Measurements from ENCODE around the gene BRCA1.
"Not testable (repeated sequence)": the region's sequence is repeated elsewhere in the genome, so short reads cannot be mapped to it uniquely, and the experiment has no call there.

Gene BRCA1

DNA sequence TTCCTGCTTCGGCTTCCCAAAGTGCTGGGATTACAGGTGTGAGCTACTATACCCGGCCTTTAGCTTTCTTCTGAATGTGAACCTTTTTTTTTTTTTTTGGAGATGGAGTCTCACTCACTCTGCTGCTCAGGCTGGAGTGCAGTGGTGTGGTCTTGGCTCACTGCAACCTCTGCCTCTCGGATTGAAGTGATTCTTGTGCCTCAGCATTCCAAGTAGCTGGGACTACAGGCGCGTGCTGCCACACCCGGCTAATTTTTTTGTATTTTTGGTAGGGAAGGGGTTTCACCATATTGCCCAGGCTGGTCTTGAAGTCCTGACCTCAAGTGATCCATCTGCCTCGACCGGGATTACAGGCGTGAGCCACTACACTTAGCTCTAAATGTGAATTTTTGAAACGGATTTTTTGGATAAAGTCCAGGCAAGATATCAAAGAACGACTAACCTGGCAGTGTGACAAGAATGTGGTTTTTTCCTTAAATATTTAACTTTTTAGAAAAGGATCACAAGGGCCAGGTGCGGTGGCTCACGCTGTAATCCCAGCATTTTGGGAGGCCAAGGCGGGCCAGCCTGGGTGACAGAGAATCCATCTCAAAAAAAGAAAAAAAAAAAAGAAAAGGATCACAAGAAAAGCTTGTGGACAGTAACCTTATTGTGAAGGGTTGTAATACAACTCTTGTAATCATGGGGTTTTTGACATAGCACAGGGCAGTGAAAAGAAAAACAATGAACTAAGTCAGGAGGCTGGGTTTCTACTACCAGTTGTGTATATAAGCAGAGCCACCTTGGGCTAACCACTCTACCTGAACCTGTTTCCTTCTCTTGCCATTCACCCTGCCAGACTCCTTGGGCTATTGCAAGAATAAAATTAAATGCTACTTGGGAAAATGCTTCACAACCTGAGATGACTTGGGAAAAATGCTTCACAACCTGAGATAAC lies 6.2 kb downstream of the BRCA1 start:
- no peaks in the 10 kb centered on the region for H3K27me3 ChIP-seq (ENCODE audit: low read depth)
- in situ Hi-C loops (cut with MboI; ENCODE audit: low sequenced_read_pairs) = no loop called here
- peaks cover 41% of the 10 kb centered on the region for H3K36me3 ChIP-seq (replicated peaks)
- H3K9me3 ChIP-seq = no peaks in the 10 kb centered on the region
- peaks cover 2% of the 10 kb centered on the region for H3K4me1 ChIP-seq
- no peak overlapping the region for H3K4me3 ChIP-seq
- DNase-seq (ENCODE audit: low spot score in 2 of 2) = no peak

DNA sequence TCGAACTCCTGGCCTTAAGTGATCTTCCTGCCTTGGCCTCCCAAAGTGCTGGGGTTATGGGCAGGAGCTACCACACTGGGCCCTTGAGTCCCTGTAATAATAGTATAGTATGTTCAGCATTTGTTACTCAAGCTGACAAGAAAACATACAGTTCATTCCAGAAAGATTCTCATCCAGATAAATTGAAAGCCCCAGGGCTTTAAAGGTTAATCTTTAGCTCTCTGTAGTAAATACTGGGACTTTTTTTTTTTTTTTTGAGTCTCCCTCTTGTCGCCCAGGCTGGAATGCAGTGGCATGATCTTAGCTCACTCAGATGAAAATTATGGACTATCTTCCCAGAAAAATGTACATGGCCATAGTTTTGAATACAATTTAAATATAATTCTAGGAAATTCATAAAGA lies 11.0 kb downstream of the BRCA1 start:
- H3K4me3 ChIP-seq = no peak overlapping the region
- no peaks in the 10 kb centered on the region for H3K9me3 ChIP-seq
- no peaks in the 10 kb centered on the region for H3K27me3 ChIP-seq (ENCODE audit: low read depth)
- no peak for DNase-seq (ENCODE audit: low spot score in 2 of 2)
- H3K4me1 ChIP-seq = no peaks in the 10 kb centered on the region
- in situ Hi-C loops (cut with MboI; ENCODE audit: low sequenced_read_pairs) = no loop called here
- H3K36me3 ChIP-seq (replicated peaks) = peaks cover 39% of the 10 kb centered on the region

DNA sequence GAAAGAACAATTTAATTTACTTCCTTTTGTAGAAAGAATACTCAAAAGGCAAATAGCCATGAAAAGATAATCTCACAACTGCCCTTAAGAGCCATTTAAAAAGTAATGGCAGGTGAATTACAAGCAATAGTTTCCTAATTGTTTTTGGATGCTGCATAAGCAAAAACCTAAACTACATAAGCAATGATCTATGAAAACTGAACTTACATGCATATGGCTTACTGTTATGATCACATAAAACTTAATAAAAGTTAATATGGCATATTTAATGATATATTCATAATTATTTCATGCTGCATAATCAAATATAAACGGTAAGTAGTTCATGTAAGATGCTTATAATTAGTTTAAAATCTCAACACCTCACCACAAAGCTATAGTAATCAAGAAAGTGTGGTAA lies 18.6 kb downstream of the BRCA1 start:
- in situ Hi-C loops (cut with MboI; ENCODE audit: low sequenced_read_pairs) = no loop called here
- no peak overlapping the region for H3K4me3 ChIP-seq

DNA sequence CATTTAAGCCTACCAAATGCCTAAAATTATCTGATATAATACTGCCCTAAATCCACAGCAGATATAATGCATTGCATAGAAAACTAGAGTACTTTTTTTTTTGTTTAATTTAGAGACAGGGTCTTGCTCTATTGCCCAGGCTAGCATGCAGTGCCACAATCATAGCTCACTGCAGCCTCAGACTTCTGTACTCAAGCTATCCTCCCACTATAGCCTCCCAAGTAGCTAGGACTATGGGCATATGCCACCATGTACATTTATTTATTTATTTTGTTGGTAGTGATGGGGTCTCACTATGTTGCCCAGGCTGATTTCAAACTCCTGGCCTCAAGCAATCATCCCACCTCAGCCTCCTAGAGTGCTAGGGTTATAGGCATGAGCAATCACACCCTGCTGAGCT lies 20.0 kb downstream of the BRCA1 start:
- H3K4me1 ChIP-seq = no peaks in the 10 kb centered on the region
- peaks cover 49% of the 10 kb centered on the region for H3K36me3 ChIP-seq (replicated peaks)
- no peaks in the 10 kb centered on the region for H3K27me3 ChIP-seq (ENCODE audit: low read depth)
- no peak for DNase-seq (ENCODE audit: low spot score in 2 of 2)
- H3K4me3 ChIP-seq = no peak overlapping the region
- H3K9me3 ChIP-seq = no peaks in the 10 kb centered on the region
- in situ Hi-C loops (cut with MboI; ENCODE audit: low sequenced_read_pairs) = no loop called here

More for the DNA sequence above, 18.6 kb downstream of the BRCA1 start:
- Histone ChIP-seq H3K9me3 (no peaks in the 10 kb centered on the region), H3K36me3 (replicated peaks) (peaks cover 46% of the 10 kb centered on the region), H3K4me1 (no peaks in the 10 kb centered on the region), H3K27me3 (ENCODE audit: low read depth) (no peaks in the 10 kb centered on the region)
- no peak for DNase-seq (ENCODE audit: low spot score in 2 of 2)

DNA sequence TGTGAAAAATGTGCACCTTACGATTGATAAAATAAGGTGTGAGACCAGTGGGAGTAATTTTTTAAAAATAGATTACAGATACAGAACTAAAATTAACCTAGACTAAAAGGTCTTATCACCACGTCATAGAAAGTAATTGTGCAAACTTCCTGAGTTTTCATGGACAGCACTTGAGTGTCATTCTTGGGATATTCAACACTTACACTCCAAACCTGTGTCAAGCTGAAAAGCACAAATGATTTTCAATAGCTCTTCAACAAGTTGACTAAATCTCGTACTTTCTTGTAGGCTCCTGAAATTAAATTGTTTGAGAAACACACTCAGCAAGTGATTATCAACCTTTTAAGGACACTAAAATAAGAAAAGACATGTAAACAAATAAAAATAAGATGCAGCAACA lies 20.5 kb downstream of the BRCA1 start:
- H3K4me3 ChIP-seq = no peak overlapping the region
- H3K36me3 ChIP-seq (replicated peaks) = peaks cover 53% of the 10 kb centered on the region
- in situ Hi-C loops (cut with MboI; ENCODE audit: low sequenced_read_pairs) = no loop called here
- no peaks in the 10 kb centered on the region for H3K27me3 ChIP-seq (ENCODE audit: low read depth)
- no peaks in the 10 kb centered on the region for H3K4me1 ChIP-seq
- no peak for DNase-seq (ENCODE audit: low spot score in 2 of 2)
- no peaks in the 10 kb centered on the region for H3K9me3 ChIP-seq

DNA sequence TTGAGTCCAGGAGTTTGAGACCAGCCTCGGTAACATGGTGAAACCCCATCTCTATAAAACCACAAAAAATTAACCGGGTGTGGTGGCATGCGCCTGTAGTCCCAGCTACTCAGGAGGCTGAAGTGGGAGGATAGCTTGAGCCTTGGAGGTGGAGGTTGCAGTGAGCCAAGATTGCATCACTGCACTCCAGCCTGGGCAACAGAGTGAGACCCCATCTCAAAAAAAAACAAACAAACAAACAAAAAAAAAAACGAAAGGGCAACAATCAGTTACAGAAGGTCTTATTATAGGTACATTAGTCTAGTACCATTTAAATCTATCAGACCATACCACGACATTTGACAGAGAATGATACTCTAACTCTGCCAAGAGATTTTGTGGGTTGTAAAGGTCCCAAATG lies 29.8 kb downstream of the BRCA1 start:
- H3K27me3 ChIP-seq (ENCODE audit: low read depth); H3K9me3 ChIP-seq; in situ Hi-C loops (cut with MboI; ENCODE audit: low sequenced_read_pairs); H3K4me3 ChIP-seq; DNase-seq (ENCODE audit: low spot score in 2 of 2); H3K4me1 ChIP-seq: not testable (repeated sequence)
- peaks cover 73% of the 10 kb centered on the region for H3K36me3 ChIP-seq (replicated peaks)

DNA sequence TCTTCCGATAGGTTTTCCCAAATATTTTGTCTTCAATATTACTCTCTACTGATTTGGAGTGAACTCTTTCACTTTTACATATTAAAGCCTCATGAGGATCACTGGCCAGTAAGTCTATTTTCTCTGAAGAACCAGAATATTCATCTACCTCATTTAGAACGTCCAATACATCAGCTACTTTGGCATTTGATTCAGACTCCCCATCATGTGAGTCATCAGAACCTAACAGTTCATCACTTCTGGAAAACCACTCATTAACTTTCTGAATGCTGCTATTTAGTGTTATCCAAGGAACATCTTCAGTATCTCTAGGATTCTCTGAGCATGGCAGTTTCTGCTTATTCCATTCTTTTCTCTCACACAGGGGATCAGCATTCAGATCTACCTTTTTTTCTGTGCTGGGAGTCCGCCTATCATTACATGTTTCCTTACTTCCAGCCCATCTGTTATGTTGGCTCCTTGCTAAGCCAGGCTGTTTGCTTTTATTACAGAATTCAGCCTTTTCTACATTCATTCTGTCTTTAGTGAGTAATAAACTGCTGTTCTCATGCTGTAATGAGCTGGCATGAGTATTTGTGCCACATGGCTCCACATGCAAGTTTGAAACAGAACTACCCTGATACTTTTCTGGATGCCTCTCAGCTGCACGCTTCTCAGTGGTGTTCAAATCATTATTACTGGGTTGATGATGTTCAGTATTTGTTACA lies 30.9 kb downstream of the BRCA1 start:
- no peaks in the 10 kb centered on the region for H3K4me1 ChIP-seq
- no peaks in the 10 kb centered on the region for H3K27me3 ChIP-seq (ENCODE audit: low read depth)
- peaks cover 73% of the 10 kb centered on the region for H3K36me3 ChIP-seq (replicated peaks)
- no peaks in the 10 kb centered on the region for H3K9me3 ChIP-seq
- in situ Hi-C loops (cut with MboI; ENCODE audit: low sequenced_read_pairs) = no loop called here
- H3K4me3 ChIP-seq = no peak overlapping the region
- no peak for DNase-seq (ENCODE audit: low spot score in 2 of 2)

DNA sequence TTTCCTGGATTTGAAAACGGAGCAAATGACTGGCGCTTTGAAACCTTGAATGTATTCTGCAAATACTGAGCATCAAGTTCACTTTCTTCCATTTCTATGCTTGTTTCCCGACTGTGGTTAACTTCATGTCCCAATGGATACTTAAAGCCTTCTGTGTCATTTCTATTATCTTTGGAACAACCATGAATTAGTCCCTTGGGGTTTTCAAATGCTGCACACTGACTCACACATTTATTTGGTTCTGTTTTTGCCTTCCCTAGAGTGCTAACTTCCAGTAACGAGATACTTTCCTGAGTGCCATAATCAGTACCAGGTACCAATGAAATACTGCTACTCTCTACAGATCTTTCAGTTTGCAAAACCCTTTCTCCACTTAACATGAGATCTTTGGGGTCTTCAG lies 32.3 kb downstream of the BRCA1 start:
- Histone ChIP-seq H3K4me1 (no peaks in the 10 kb centered on the region), H3K36me3 (replicated peaks) (peaks cover 79% of the 10 kb centered on the region), H3K4me3 (no peak overlapping the region), H3K27me3 (ENCODE audit: low read depth) (no peaks in the 10 kb centered on the region), H3K9me3 (no peaks in the 10 kb centered on the region)
- in situ Hi-C loops (cut with MboI; ENCODE audit: low sequenced_read_pairs) = no loop called here
- peak in 1 of 2 experiments; percentile 17 for DNase-seq (ENCODE audit: low spot score in 2 of 2)

DNA sequence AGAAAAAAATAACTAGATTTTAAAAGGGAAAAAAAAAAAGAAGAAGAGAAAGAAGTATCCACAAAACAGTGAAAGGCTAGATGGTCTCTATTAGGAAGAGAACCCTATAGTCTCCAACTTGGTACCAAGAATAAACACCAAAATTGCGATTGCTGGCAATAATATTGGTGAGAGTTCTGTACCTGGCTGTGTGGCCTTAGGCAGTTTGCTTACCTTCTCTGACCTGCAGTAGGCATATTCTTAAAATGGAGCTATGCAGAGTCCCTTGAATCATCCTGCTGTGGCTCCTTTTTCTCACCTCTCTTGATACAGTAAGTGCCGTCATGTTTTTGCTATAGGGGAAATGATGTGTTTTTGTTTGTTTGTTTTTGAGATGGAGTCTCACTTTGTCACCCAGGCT lies 35.1 kb downstream of the BRCA1 start:
- Histone ChIP-seq H3K9me3 (no peaks in the 10 kb centered on the region), H3K4me3 (no peak overlapping the region), H3K4me1 (no peaks in the 10 kb centered on the region), H3K36me3 (replicated peaks) (peaks cover 79% of the 10 kb centered on the region), H3K27me3 (ENCODE audit: low read depth) (no peaks in the 10 kb centered on the region)
- in situ Hi-C loops (cut with MboI; ENCODE audit: low sequenced_read_pairs) = no loop called here
- no peak for DNase-seq (ENCODE audit: low spot score in 2 of 2)

DNA sequence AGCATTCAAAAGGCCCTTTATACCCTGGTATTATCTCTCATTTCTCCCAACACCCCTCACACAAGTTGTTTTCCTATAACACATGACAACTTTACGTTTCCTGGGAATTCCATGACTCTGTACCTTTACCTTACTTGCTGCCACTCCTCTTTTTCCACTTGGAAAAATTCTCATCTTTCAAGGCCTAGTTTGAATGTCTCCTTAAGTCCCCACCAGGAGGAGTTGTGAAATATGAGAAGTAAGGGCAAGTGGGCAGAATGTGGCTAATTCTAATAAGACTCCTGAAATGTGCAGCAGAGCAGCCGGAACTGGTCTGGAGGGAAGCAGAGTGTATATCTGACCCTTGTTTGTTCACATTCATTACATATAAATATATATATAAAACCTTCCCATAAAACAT lies 39.7 kb downstream of the BRCA1 start:
- Histone ChIP-seq H3K9me3 (no peaks in the 10 kb centered on the region), H3K4me1 (peaks cover under 1% of the 10 kb centered on the region; the same call in 1 of the 2 replicates), H3K36me3 (replicated peaks) (peaks cover 64% of the 10 kb centered on the region), H3K4me3 (no peak overlapping the region), H3K27me3 (ENCODE audit: low read depth) (no peaks in the 10 kb centered on the region)
- no peak for DNase-seq (ENCODE audit: low spot score in 2 of 2)
- in situ Hi-C loops (cut with MboI; ENCODE audit: low sequenced_read_pairs) = no loop called here

DNA sequence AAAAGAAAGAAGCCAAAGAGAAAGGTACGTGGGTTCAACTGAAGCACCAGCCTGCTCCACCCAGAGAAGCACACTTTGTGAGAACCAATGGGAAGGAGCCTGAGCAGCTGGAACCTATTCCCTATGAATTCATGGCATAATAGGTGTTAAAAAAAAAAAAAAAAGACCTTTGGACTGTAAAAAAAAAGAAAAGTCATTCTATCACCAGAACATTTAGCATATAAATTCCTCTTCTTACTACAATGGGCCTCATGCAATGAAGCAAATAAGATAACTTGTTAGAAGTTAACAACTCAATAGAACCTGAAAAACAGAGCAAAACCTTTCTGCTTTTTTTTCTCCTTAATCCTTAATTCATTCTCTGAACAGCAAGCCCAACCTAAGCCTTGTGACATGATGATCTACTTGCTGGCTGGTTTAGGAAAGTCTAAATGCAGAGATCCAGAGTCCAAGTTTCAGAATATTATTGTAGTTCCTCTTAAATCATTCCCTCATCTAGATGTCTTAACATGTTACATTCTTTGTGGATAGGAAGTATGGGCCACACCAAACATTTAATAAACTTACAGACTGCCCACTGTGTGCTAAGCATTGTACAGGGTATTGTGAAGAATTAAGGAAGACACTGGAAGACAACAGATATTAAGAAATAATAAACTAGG lies 45.4 kb downstream of the BRCA1 start:
- no peaks in the 10 kb centered on the region for H3K9me3 ChIP-seq
- DNase-seq (ENCODE audit: low spot score in 2 of 2) = peak; percentile 63 to 96
- no peak overlapping the region for H3K4me3 ChIP-seq
- peaks cover 21% of the 10 kb centered on the region for H3K4me1 ChIP-seq
- in situ Hi-C loops (cut with MboI; ENCODE audit: low sequenced_read_pairs) = no loop called here
- H3K27me3 ChIP-seq (ENCODE audit: low read depth) = no peaks in the 10 kb centered on the region
- peaks cover 51% of the 10 kb centered on the region for H3K36me3 ChIP-seq (replicated peaks)

DNA sequence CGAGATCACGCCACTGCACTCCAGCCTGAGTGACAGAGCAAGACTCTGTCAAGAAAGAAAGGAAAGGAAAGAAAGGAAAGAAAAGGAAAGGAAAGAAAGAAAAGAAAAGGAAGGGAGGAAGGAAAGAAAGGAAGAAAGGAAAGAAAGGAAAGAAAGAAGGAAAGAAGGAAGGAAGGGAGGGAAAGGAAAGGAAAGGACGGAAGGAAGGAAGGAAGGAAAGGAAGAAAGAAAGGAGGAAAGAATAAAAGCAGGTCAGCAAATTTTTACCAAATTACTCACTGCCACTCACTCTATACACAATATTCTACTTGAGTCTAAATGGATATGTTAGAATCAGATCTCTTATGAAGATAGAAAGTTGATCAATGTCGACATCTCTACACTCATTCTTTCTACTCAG lies 50.3 kb downstream of the BRCA1 start:
- peaks cover 48% of the 10 kb centered on the region for H3K36me3 ChIP-seq (replicated peaks)
- H3K4me1 ChIP-seq = peaks cover 14% of the 10 kb centered on the region

DNA sequence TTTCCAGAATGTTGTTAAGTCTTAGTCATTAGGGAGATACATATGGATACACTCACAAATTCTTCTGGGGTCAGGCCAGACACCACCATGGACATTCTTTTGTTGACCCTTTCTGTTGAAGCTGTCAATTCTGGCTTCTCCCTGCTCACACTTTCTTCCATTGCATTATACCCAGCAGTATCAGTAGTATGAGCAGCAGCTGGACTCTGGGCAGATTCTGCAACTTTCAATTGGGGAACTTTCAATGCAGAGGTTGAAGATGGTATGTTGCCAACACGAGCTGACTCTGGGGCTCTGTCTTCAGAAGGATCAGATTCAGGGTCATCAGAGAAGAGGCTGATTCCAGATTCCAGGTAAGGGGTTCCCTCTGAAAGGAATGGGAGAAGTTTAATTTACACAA lies 54.3 kb downstream of the BRCA1 start:
- in situ Hi-C loops (cut with MboI; ENCODE audit: low sequenced_read_pairs) = no loop called here
- Histone ChIP-seq H3K9me3 (no peaks in the 10 kb centered on the region), H3K4me3 (no peak overlapping the region), H3K4me1 (peaks cover 3% of the 10 kb centered on the region; the same call in 1 of the 2 replicates), H3K36me3 (replicated peaks) (peaks cover 41% of the 10 kb centered on the region), H3K27me3 (ENCODE audit: low read depth) (no peaks in the 10 kb centered on the region)
- no peak for DNase-seq (ENCODE audit: low spot score in 2 of 2)

More for the DNA sequence above, 50.3 kb downstream of the BRCA1 start:
- Histone ChIP-seq H3K27me3 (ENCODE audit: low read depth) (no peaks in the 10 kb centered on the region), H3K9me3 (no peaks in the 10 kb centered on the region), H3K4me3 (no peak overlapping the region)
- in situ Hi-C loops (cut with MboI; ENCODE audit: low sequenced_read_pairs) = no loop called here
- no peak for DNase-seq (ENCODE audit: low spot score in 2 of 2)

DNA sequence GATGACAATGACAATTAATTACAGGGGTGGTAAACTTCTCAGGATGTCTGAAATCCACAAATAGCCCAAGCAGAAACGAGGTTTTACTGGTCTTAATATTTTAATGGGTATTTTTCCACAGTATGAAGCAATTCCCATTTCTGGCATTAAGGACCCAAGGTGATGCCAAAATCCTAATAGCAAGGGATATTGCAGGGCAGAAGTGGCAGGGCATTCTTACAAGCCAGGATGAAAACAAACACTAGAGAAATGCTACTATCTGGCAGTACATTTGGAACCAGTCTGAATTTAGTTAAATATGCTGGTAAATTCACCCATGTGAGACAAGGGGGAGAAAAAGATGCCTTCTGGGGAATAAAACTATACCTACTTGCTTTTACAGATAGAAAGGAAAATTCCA lies 54.9 kb downstream of the BRCA1 start:
- Histone ChIP-seq H3K9me3 (no peaks in the 10 kb centered on the region), H3K27me3 (ENCODE audit: low read depth) (no peaks in the 10 kb centered on the region), H3K4me1 (peaks cover 3% of the 10 kb centered on the region; the same call in 1 of the 2 replicates), H3K36me3 (replicated peaks) (peaks cover 42% of the 10 kb centered on the region), H3K4me3 (no peak overlapping the region)
- no peak for DNase-seq (ENCODE audit: low spot score in 2 of 2)
- in situ Hi-C loops (cut with MboI; ENCODE audit: low sequenced_read_pairs) = no loop called here
